SIG-M5 (cell line): ENCODE data around the gene RGS17.
"Not testable (repeated sequence)": the region's sequence is repeated elsewhere in the genome, so short reads cannot be mapped to it uniquely, and the experiment has no call there.

Experiments used
- DNase-seq: peaks from one replicate; lab custom pipeline; 2025; lab: John Stamatoyannopoulos, UW

RGS17 gene

DNA sequence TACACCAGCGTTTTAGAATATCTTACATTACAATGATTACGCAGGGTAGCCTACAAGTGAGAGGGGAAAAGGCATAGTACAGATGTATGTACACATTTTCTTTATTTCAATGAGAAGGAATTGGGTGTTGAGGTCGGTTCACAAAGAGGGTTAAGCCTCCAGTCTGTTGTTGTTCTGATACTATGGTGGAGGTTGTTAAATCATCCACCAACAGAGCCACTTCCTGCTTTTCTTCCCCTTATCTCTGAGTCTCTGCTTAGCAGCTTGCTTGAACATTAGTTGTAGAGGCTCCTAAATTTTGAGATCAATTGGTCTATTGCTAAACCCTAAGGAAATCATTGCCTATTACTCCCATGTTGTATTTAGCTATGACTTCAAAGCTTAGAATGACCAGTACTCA, 7.3 kb downstream of the RGS17 start:
- DNase-seq = no peak

DNA sequence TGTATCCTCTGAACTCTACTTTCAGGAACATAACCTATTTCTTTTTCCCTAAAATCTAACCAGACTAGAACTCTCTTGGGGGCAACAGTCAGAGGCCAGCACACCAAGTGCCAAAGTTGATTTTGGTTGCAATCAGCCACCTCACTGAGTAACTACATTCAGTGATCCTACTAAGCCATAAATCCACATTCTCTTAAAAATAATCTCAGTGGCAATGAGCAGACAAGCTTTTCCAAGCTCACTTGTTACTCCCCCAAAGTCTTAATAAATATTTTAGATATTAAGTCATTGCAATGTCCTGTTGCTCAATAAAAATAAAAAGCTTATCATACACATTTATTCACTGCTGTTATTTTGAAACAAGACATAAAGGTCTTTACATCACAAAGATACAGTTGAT, 9.8 kb downstream of the RGS17 start:
- no peak for DNase-seq

DNA sequence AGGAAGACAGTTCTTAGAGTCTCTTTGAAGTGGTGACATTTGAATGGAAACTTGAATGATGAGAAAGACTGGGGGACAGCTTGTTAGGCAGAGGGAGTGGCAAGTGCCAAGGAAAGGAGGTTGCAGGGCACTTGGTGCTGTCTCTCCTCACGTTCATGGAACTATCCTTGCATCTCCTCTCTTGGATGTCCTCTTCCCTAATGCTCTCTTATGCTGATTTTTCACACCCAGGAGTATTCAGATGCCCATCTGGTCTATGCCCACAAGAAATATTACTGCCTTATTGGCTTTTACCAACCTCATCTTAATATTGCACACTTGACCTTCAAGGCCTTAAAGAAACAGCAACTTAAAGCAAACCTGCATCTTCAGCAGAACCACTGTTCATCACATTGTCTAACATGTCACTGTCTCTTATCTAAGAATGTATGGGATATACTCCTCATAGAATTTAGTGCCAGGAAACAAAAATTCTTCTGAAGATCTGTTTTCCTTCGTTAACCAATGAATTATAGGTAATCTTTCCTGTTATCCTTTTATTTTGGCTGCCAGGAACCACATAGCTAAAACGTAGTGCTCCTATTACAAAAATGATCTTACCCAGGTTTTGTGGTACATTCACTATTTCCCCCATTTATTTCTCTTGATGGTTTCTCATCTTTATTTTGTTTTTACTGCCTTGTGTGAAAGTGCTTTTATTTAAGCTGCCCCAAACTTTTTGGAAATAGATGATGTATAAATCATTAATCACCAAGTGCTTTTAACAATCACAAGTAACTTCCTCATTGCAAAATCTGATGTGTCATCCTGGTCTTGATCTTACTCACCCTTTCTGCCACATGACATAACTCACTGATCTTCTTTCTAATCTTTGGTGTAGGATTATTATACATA, 12.8 kb downstream of the RGS17 start:
- no peak for DNase-seq

DNA sequence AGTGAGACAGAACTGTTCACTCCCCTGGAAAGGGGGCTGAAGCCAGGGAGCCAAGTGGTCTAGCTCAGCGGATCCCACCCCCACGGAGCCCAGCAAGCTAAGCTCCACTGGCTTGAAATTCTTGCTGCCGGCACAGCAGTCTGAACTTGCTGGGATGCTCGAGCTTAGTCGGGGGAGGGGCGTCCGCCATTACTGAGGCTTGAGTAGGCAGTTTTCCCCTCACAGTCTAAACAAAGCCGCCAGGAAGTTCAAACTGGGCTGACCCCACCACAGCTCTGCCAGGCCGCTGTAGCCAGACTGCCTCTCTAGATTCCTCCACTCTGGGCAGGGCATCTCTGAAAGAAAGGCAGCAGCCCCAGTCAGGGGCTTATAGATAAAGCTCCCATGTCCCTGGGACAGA, 20.0 kb downstream of the RGS17 start:
- DNase-seq = not testable (repeated sequence)

DNA sequence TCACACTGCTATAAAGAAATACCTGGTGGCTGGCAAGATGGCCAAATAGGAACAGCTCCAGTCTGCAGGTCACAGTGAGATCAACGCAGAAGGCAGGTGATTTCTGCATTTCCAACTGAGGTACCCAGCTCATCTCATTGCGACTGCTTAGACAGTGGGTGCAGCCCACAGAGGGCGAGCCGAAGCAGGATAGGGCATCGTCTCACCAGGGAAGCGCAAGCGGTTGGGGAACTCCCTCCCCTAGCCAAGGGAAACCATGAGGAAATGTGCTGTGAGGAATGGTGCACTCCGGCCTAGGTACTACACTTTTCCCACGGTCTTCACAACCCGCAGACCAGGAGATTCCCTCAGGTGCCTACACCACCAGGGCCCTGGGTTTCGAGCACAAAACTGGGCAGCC, 20.5 kb downstream of the RGS17 start:
- DNase-seq = not testable (repeated sequence)

DNA sequence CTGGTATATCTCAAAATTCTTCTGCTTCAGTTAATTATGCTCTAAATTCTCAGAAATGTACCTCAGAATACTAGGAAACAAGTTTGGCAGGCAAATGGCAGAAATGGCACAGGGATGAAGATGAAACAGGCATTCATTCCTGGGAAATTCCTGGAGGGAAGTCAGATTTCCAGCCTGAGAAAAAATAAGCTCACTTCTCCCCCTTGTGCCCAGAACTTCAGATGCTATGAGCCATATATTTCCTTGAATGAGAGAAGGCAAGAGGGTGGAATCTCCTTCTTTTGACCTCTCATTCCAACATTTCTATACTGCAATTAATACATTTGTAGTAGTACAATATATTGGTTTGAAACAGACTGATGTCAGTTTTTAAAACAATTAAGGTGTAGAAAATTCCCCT, 22.8 kb downstream of the RGS17 start:
- DNase-seq = no peak

DNA sequence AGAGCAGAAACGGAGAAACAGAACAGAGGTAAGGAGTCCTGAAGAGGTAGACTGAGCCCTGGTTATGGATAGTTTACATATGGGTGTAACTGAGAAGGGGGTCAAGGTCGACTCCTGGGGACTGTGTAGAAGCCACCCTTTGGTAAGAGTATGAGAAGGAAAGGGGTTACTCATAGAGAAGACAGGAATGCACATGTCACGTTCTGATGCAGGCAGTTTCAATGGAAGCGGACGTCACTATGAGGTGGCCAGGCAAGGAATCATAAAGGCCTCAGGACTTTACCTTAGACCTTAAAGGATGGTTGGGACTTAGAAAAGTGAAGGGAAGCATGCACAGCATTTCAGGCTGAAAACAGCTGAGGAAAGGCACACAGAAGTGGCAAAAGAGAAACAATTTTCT, 25.1 kb downstream of the RGS17 start:
- DNase-seq = no peak

DNA sequence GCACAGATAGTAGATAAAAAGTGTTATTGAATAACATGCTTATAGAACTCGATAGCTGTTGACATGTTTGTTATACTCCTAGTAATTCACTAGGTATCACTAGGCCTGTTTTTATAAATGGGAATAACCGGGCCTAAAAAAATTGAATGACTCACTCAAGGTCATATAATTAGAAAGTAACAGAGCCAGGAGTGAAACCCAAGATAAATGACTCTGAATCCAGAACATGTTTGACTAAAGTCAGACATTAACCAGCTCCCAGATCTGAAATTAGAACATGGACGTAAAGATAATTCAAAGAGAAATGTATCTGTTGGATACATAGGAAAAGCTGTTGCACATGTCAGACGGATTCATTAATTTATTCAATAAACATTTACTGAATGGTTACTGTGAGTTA, 26.9 kb downstream of the RGS17 start:
- no peak for DNase-seq

DNA sequence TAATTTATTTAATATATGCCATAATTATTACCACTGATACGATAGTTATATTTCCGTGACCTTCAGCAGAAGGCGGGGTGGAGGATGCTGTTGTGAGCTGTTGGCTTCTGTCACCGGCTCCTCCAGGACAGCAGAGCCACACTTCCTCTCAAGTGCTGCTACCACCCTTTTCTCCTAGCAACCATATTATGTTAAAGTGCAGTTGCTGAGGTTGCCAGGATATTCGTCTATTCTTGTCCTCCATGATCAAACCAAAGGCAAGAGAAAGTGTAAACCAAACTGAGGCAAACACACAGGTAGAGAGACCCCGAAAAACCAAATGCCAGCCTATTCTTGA, 27.8 kb downstream of the RGS17 start:
- no peak for DNase-seq

DNA sequence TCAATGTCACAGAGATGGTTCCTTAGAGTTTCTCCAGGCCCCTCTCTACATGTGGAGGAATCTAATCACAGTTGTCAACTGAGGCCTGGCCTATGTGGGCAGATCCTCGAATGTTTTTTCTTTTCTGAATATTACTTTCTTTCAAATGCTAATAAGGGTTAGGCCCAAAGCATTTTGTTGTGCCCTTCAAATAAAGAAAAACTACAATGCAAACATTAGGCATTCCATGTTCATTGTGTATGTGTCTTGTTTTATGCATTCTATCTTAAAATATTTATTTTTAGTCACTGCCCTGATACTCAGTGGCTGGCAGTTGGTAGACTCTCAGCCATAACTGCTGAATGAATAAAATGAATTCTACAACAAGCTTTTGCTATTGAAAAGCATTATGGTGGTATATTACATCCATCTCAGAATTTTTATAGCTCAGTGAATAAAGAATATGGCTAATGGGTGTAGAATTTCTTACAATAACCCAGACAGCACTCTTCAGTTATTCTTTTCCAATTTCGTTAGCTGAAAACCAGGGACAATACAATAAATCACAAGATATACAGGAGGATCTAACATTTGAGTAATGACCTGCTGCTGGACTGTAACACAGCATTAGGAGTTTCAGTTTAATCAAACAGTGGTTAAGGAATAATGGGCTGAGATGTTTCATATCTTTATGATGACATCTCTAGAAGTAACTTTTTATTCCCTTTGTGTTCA, 28.3 kb downstream of the RGS17 start:
- no peak for DNase-seq

DNA sequence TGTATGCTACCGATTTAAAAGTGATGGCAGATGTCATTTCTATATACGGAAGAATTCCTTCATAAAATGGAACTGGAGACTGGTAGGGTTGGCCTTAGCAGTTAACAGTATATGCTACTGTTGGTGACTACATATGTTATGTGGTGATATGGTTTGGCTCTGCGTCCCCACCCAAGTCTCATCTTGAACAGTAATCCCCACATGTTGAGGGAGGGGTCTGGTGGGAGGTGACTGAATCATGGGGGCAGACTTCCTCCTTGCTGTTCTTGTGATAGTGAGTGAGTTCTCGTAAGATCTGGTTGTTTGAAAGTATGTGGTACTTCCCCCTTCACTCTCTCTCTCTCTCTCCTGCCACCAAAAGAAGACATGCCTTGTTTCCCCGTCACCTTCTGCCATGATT, 29.6 kb downstream of the RGS17 start:
- no peak for DNase-seq

DNA sequence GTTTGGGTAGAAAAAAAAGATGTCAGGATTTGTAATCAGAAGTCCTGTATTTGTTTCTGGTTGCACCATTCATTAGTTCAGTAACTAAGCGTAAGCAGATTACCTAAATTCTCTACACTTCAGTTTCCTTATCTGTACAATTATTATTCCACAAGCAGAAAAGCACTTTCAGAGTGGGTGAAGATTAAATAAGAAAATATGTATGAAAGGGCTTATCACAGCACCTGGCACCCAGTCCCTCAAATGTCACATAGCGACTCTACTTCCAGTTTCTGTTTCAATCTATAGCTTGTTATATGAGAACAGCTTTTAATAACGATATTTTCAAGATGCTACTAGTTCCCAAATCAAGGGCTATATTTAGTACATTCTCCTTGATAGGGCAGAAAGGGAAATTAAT, 31.4 kb downstream of the RGS17 start:
- DNase-seq = no peak

DNA sequence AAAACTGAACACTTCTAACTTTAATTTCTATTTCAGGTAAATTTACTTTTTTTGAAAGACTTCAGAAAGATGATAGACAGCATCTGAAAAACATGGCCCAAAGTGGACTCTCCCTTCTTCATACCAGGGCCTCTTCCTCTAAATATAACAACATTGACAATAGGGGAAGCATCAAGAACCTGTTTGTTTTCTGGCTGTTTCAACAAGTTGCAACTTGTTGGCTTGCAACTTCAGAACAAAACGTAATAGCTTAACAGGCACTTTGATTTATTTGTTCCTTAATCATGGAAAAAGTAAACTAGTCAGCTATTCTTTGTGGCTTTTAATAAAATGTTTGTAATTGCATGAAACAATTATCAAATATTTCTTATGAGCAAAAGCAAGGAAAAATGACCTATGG, 34.3 kb downstream of the RGS17 start:
- no peak for DNase-seq

DNA sequence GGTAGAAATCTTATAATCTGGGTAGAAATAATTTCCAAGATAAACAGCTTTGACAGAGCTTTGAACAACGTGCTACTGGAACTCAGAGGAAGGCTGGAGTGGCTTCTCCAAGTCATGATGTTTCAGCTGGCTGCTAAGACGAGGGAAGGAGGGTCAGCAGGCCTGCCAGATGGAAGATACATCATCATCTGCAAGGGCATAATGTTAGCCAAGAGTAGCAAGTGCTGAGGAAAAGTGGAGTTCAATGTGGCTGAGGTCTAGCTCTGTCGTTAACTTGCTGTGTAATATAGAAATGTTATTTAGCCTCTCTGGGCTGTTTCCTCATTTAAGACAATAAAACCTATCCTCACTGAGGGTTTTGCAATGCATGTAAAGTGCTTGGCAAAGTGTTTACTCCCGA, 35.1 kb downstream of the RGS17 start:
- DNase-seq = no peak

DNA sequence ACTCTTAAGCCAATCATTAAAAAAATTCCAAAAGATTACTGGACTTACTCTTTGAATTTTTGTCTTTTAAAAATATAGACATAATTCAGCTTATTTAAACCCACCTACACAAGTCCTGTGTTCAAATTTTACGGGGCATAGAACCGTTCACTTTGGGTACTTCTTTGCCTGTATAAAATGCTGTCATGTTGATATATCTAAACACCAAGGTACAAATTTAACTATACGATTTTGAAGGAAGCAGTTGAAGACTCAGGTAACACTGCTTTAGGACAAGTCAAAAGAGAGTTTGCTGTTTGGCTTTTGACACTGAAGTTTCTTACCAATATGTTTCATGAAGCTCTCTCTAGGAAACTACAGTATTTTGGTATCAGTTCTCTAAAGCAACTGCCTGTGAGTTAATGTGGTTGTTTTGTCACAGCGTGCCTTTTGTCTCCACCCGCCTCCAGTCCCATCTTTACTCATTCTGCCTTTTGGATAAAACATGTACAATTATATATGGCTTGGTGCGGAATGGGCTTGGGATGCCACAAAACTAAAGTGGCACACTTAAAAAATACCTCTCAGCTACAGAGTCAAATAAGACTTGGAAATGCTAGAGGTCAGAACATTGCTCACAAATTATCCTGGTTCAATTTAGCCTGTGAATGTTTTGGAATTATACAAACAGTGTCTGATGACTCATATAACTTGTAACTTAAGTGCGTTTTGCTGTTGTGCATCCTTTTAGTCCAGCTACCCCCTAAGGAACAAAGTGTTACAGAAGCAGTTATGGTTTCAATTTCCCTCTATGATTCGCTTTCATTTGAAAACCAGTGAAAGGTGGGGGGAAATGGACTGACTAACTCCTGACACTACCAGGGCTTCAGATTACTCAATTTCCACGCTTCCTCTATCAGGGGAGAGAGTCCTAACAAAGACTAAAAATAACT, 38.7 kb downstream of the RGS17 start:
- DNase-seq = peak; percentile 20

DNA sequence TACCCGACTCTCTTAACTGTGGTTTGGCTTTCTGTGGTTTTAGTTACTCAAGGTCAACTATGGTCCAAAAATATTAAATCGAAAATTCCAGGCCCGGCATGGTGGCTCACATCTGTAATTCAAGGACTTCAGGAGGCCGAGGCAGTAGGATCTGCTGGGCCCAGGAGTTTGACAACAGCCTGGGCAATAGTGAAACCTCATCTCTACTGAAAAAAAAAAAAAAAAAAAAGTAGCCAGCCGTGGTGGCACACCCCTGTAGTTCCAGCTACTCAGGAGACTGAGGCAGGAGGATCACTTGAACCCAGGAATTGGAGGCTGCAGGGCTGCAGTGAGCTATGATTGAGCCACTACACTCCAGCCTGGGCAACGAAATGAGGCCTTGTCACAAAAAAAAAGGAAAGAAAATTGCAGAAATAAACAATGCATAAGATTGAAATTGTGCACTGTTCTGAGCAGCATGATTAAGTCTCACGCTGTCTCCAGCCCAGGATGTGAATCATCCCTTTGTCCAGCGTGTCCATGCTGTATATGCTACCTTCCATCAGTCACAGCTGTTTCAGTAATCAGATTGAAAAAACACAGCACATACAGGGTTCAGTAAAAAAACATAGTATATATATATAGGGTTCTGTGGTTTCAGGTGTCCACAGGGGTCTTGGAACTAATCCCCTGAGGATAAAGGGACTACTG, 40.7 kb downstream of the RGS17 start:
- no peak for DNase-seq

DNA sequence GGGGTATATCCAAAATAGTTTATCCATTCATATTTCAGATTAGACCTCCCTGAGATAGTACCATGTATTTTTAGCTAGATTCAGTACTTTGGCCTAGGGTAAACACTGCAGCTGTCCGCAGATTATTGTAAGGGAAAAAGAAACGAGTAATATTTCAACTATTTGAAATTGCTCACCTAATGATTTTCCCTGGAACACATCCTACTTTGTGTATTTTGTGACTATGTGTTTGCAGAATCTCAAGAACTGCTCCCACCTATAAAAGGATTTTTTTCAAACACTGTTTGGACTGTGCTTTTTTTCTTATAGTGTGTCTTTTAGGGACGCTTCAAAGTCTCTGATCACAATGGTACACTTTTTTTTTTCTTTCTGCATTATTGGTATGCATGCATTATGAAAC, 42.3 kb downstream of the RGS17 start:
- no peak for DNase-seq

DNA sequence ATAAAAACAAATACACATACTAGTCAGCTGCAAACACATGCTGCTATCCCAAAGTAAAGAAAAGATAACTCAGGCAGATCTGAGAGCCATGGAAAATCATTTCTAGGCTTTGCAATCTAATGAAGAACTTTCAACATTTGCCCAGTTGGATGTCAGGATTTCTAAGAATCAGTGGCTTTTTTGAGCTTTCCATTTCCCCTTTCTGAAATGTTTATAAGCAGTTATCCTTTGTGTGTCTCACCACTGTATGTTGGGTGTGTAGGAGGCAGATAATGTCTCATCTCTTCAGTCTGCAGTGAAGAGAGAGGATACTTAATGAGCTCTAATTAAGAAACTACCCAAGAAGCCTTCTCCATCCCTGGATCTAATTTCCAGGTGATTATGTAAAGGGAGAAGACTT, 43.6 kb downstream of the RGS17 start:
- DNase-seq = no peak

DNA sequence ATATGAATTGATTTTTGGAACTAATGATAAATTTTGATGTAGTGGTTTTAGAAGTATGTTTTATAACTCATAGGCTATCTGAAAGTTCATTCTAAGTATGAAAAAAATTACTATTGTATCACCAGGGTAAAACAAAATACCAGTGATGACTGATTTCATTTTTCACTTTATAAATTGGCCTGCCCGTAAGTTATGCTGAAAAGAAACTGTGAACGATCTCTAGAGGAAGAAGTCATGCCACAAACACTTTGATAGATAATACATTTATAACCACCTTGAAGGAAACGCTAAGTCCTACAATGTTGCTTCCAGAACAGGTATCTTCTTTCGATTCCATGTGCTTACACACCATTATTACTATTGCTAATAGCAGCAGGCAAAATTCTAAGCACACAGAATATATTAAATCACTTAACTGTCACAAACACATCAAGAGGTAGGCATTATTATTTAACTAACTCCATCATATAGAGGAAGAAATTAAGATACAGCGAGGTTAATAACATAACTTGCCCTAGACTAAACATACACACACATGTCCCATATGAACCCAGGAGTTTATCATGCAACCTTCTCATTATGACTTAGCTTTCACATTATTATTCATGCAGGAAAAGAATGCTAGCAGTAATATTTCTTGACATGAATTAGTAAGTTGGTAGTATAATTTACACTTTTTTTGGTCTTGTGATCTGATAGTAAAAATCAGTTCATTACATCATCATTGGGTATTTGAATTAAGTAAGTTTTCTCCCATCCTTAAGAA, 44.7 kb downstream of the RGS17 start:
- DNase-seq = no peak

DNA sequence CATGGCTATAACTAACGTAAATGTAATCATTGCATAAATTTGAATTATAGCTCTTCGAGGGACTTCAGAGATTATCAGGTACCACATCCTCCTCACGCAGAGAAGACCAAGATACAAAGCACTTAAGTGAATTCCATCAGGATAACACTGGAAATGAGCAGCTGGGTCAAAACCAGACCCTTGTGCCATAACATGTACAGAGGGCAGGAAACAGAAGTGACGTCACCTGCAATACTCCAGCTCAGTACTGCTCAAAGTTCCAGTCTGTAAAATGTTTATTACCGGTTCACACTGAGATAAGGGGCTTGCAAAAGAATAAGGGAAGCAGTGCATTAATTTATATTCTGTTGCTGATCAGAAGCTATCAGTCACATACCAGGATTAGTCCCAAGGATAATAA, 45.8 kb downstream of the RGS17 start:
- DNase-seq = no peak

DNA sequence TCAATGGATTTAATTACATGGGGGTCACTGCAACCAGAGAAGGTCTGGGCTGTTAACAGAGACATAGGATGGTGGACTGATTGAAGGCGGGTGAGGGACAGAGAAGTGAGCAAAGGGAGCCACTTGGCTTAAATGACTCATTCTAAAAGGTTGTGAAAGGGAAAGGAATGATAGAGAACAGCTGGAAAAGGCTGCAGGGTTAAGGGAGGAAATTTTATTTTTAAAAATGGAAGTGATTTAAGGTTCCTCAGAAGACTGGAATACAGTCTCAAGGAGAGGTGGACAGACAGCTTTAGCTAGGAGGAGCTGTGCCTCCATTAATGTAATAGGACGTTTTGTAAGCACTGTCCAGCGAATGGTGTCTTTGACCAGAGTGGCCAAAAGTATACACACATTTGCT, 46.7 kb downstream of the RGS17 start:
- no peak for DNase-seq
